ENCODE measurements around the gene A2M. TPM values are rescaled to one million over a fixed set of nuclear protein-coding genes. Genes with fewer than 3 reads are reported as not detected.

The A2M gene
- total and polyA plus RNA-seq, 9 of the 15 experiments (the other 6 are each of a cell fraction or from before 2014, with no cell fraction given), result 0.08 to 2.3 TPM; not detected in 7

GRCh38 chr12:9081667-9082427 lies 33.9 kb downstream of the A2M start:
- in situ Hi-C loops (cut with MboI), result no loop called here
- no peaks in the 10 kb centered on the region for H4K20me1 ChIP-seq (replicated peaks; ENCODE audit: control insufficient read depth, insufficient read depth, low read length)
- H3K4me1 ChIP-seq (replicated peaks in 1 of 2; ENCODE audit: control insufficient read depth in 2 of 2, insufficient read depth in 2 of 2, low read length in 2 of 2), result no peaks in the 10 kb centered on the region
- intact Hi-C loops (cut with micrococcal nuclease), result no loop called here
- no peak overlapping the region for H2AFZ ChIP-seq (ENCODE audit: low read depth, low read length)
- ATAC-seq, result no peak
- no peaks in the 10 kb centered on the region for H3K9me1 ChIP-seq (ENCODE audit: control insufficient read depth, insufficient read depth, low read length)
- no peaks in the 10 kb centered on the region for H3K9me3 ChIP-seq (replicated peaks; ENCODE audit: control insufficient read depth, insufficient read depth, low read depth, low read length)
- no peak overlapping the region for H3K27ac ChIP-seq (ENCODE audit: extremely low read depth, low read depth, low read length)
- H3K4me2 ChIP-seq (ENCODE audit: insufficient read depth, low read length), result no peak overlapping the region
- no peak overlapping the region for H3K9ac ChIP-seq (ENCODE audit: insufficient read depth in 1 of 2, low read depth in 2 of 2, low read length in 2 of 2)
- no TSS peak for BruUV-seq (replicated peaks)
- no peaks in the 10 kb centered on the region for H3K27me3 ChIP-seq (ENCODE audit: control insufficient read depth in 2 of 2, insufficient read depth in 2 of 2, low read length in 2 of 2)
- WGBS (ENCODE audit: insufficient coverage, low coverage, missing lambda C conversion rate), result 5% methylated on average over 3 of the region's 3 CpGs
- no peak for TF ChIP-seq PCBP1 (IDR thresholded peaks at IDR 0.05; ENCODE audit: low read depth, low read length, poor library complexity, severe bottlenecking)
- no peak overlapping the region for H3K4me3 ChIP-seq
- CTCF ChIA-PET (ENCODE audit: low intra/inter-chr PET ratio), result no interaction called here
- no peak for FAIRE-seq
- DNase-seq (ENCODE audit: extremely low read depth in 1 of 4, low spot score in 3 of 4), result no peak
- POLR2A ChIA-PET, result no interaction called here
- no peaks in the 10 kb centered on the region for H3K79me2 ChIP-seq (ENCODE audit: control insufficient read depth, insufficient read depth, low read length)
- H3K36me3 ChIP-seq (ENCODE audit: control insufficient read depth, insufficient read depth, low read length), result no peaks in the 10 kb centered on the region

GRCh38 chr12:9079883-9080675 lies 35.6 kb downstream of the A2M start:
- no peaks in the 10 kb centered on the region for H3K36me3 ChIP-seq (ENCODE audit: control insufficient read depth, insufficient read depth, low read length)
- in situ Hi-C loops (cut with MboI), result no loop called here
- no TSS peak for BruUV-seq (replicated peaks)
- CTCF ChIA-PET (ENCODE audit: low intra/inter-chr PET ratio), result no interaction called here
- no peak overlapping the region for H3K4me2 ChIP-seq (ENCODE audit: insufficient read depth, low read length)
- no peaks in the 10 kb centered on the region for H3K9me1 ChIP-seq (ENCODE audit: control insufficient read depth, insufficient read depth, low read length)
- H3K9ac ChIP-seq (ENCODE audit: insufficient read depth in 1 of 2, low read depth in 2 of 2, low read length in 2 of 2), result no peak overlapping the region
- intact Hi-C loops (cut with micrococcal nuclease), result no loop called here
- H3K4me1 ChIP-seq (replicated peaks in 1 of 2; ENCODE audit: control insufficient read depth in 2 of 2, insufficient read depth in 2 of 2, low read length in 2 of 2), result no peaks in the 10 kb centered on the region
- H3K9me3 ChIP-seq (replicated peaks; ENCODE audit: control insufficient read depth, insufficient read depth, low read depth, low read length), result no peaks in the 10 kb centered on the region
- ATAC-seq (no peak), FAIRE-seq (no peak), DNase-seq (ENCODE audit: extremely low read depth in 1 of 4, low spot score in 3 of 4) (no peak)
- H3K79me2 ChIP-seq (ENCODE audit: control insufficient read depth, insufficient read depth, low read length), result no peaks in the 10 kb centered on the region
- no peaks in the 10 kb centered on the region for H4K20me1 ChIP-seq (replicated peaks; ENCODE audit: control insufficient read depth, insufficient read depth, low read length)
- H3K27me3 ChIP-seq (ENCODE audit: control insufficient read depth in 2 of 2, insufficient read depth in 2 of 2, low read length in 2 of 2), result no peaks in the 10 kb centered on the region
- H3K4me3 ChIP-seq, result no peak overlapping the region
- POLR2A ChIA-PET, result no interaction called here
- no peak overlapping the region for H3K27ac ChIP-seq (ENCODE audit: extremely low read depth, low read depth, low read length)
- 3% methylated on average over 5 of the region's 5 CpGs for WGBS (ENCODE audit: insufficient coverage, low coverage, missing lambda C conversion rate)
- H2AFZ ChIP-seq (ENCODE audit: low read depth, low read length), result no peak overlapping the region
- TF ChIP-seq EHMT2 (IDR thresholded peaks at IDR 0.05) (no peak), TEAD4 (IDR thresholded peaks at IDR 0.05; ENCODE audit: low read length) (no peak), TEAD4 (CRISPR knock-in tag; IDR thresholded peaks at IDR 0.05; ENCODE audit: borderline replicate concordance) (no peak), ATF3 (IDR thresholded peaks at IDR 0.05) (no peak), ATF3 (CRISPR knock-in tag; conservative IDR thresholded peaks at IDR 0.05) (no peak), HNRNPL (IDR thresholded peaks at IDR 0.05; ENCODE audit: low read depth, low read length) (no peak), ZNF274 (IDR thresholded peaks at IDR 0.05; ENCODE audit: borderline replicate concordance, low read depth, low read length) (no peak), SMARCA4 (IDR thresholded peaks at IDR 0.05) (no peak), HNRNPUL1 (IDR thresholded peaks at IDR 0.05; ENCODE audit: low read length) (no peak), ETV1 (tag; conservative IDR thresholded peaks at IDR 0.05; ENCODE audit: low read depth) (no peak), ILK (tag; IDR thresholded peaks at IDR 0.05; ENCODE audit: borderline replicate concordance, low read depth) (no peak), ZFPM2 (CRISPR knock-in tag; IDR thresholded peaks at IDR 0.05) (no peak), GATAD2A (IDR thresholded peaks at IDR 0.05) (no peak), ETS2 (tag; IDR thresholded peaks at IDR 0.05; ENCODE audit: borderline replicate concordance, poor library complexity, severe bottlenecking) (no peak)

Data from K562 (cell line).